OCI-LY7 (cell line): ENCODE data around the gene PRR14L. TPM values are rescaled to one million over a fixed set of nuclear protein-coding genes. Genes with fewer than 3 reads are reported as not detected.

Source experiments
- BruUV-seq: library from RNA; stranded (reverse); fragments of 400-500 nt; replicated peaks from 2 replicates; lab custom pipeline; 2021; lab: Mats Ljungman, UMichigan
- CTCF ChIA-PET: fragments of 300-600 bp; sonication (Branson Sonifier 250); formaldehyde crosslinking; loops from one replicate; lab custom pipeline; 2022; ENCODE audit warnings: antibody characterized with exemption; ENCODE audit not compliant: unreplicated experiment; lab: Charles Lee
- POLR2A ChIA-PET: fragments of 300-600 bp; sonication (Branson Sonifier 250); formaldehyde crosslinking; loops from one replicate; lab custom pipeline; 2022; ENCODE audit warnings: antibody characterized with exemption; lab: Charles Lee
- DNase-seq: peaks from one replicate; pipeline ENCODE4 v3.0.0-alpha.2; 2015; ENCODE audit warnings: low spot score
- H2AFZ ChIP-seq: fragments of 200-600 bp; sonication (generic), shearing (Covaris generic); 2 replicates; pipeline ENCODE4 v1.6.1; 2014; ENCODE audit warnings: mild to moderate bottlenecking, antibody characterized with exemption, low read length, moderate library complexity
- H3K27ac ChIP-seq: fragments of 200-600 bp; sonication (generic); 2 replicates; pipeline ENCODE4 v1.5.1; 2014; ENCODE audit warnings: mixed run types, low read depth, mild to moderate bottlenecking, moderate library complexity, low read length, inconsistent platforms; ENCODE audit not compliant: poor library complexity, severe bottlenecking
- H3K36me3 ChIP-seq: fragments of 200-600 bp; sonication (generic); 2 replicates; pipeline ENCODE4 v1.6.1; 2014; ENCODE audit warnings: mild to moderate bottlenecking, antibody characterized with exemption, low read length, moderate library complexity, mixed read lengths; ENCODE audit not compliant: insufficient read depth
- H3K4me1 ChIP-seq: fragments of 200-600 bp; sonication (generic); 2 replicates; pipeline ENCODE4 v1.5.1; 2014; ENCODE audit warnings: mild to moderate bottlenecking, low read length; ENCODE audit not compliant: insufficient read depth, poor library complexity, severe bottlenecking
- H3K4me2 ChIP-seq: fragments of 200-600 bp; sonication (generic); 2 replicates; pipeline ENCODE4 v1.6.1; 2014; ENCODE audit warnings: mild to moderate bottlenecking, low read length
- H3K4me3 ChIP-seq: fragments of 200-600 bp; sonication (generic); 2 replicates; pipeline ENCODE4 v1.5.1; 2014; ENCODE audit warnings: mild to moderate bottlenecking, low read depth, low read length; ENCODE audit not compliant: poor library complexity, severe bottlenecking
- H3K79me2 ChIP-seq: fragments of 200-600 bp; sonication (generic); 2 replicates; pipeline ENCODE4 v1.6.1; 2016; ENCODE audit warnings: low read depth, mild to moderate bottlenecking, low read length, moderate library complexity, mixed read lengths; ENCODE audit not compliant: insufficient read depth
- H3K9me2 ChIP-seq: fragments of 200-600 bp; sonication (generic); 2 replicates; pipeline ENCODE4 v1.6.1; 2016; ENCODE audit warnings: mild to moderate bottlenecking, low read length, mixed read lengths; ENCODE audit not compliant: insufficient read depth
- H3K9me3 ChIP-seq: fragments of 200-600 bp; sonication (generic); 2 replicates; pipeline ENCODE4 v1.6.1; 2014; ENCODE audit warnings: mild to moderate bottlenecking, mixed run types, low read length, mixed read lengths
- H4K20me1 ChIP-seq: fragments of 200-600 bp; sonication (generic); 2 replicates; pipeline ENCODE4 v1.6.1; 2014; ENCODE audit warnings: mild to moderate bottlenecking, antibody characterized with exemption, low read length, moderate library complexity, mixed read lengths; ENCODE audit not compliant: insufficient read depth
- CTCF ChIP-seq: fragments of 200-600 bp; sonication (generic); conservative IDR thresholded peaks from 2 replicates; pipeline ENCODE4 v1.5.1; 2014; ENCODE audit warnings: mild to moderate bottlenecking, antibody characterized with exemption, low read length, moderate library complexity, mixed read lengths
- EZH2phosphoT487 ChIP-seq: fragments of 200-600 bp; sonication (generic); IDR thresholded peaks from 2 replicates; pipeline ENCODE4 v1.6.1; 2018; ENCODE audit warnings: low read depth, borderline replicate concordance, mild to moderate bottlenecking, mixed run types, antibody characterized with exemption, low read length, moderate library complexity, mixed read lengths
- intact Hi-C: fragments of 100-400 bp; cut with micrococcal nuclease; formaldehyde crosslinking; loops from one replicate; pipeline ENCODE4 v1.10.0; 2022; ENCODE audit not compliant: unreplicated experiment
- total RNA-seq, 2 experiments: library from RNA; depleted of rRNA in 1 of 2; stranded (reverse); fragments of >200 nt in 1 of 2; shearing (Covaris generic) in 1 of 2; gene quantifications; 2 replicates each; pipeline ENCODE4 v1.2.3, GENCODE V29; 2014 to 2022

Gene PRR14L
- total RNA-seq, 2 experiments from 2014 or later, result 21.9 to 51.1 TPM

- no TSS peak for BruUV-seq
- POLR2A ChIA-PET, result no interaction called here
- no peak for DNase-seq
- no peak for TF ChIP-seq CTCF
- TF ChIP-seq EZH2phosphoT487, result no peak
- CTCF ChIA-PET, result no interaction called here
- intact Hi-C loops, result no loop called here
- H3K9me3 ChIP-seq, result no peaks in the 10 kb centered on the region
- no peaks in the 10 kb centered on the region for H4K20me1 ChIP-seq
- H3K27ac ChIP-seq, result peak overlapping the region; percentile 15
- H3K4me1 ChIP-seq, result peaks cover 25% of the 10 kb centered on the region
- H3K4me2 ChIP-seq, result no peak overlapping the region
- no peaks in the 10 kb centered on the region for H3K9me2 ChIP-seq
- H3K36me3 ChIP-seq, result peaks cover 45% of the 10 kb centered on the region
- no peak overlapping the region for H2AFZ ChIP-seq
- peaks cover 23% of the 10 kb centered on the region; the same call in 1 of the 2 replicates for H3K79me2 ChIP-seq
- no peak overlapping the region for H3K4me3 ChIP-seq
These were observed 7.3 kb upstream of the PRR14L start for GRCh38 chr22:31757265-31757664.

- Histone ChIP-seq H4K20me1 (no peaks in the 10 kb centered on the region), H3K79me2 (peaks cover 23% of the 10 kb centered on the region; the same call in 1 of the 2 replicates), H3K4me1 (peaks cover 40% of the 10 kb centered on the region), H3K9me2 (no peaks in the 10 kb centered on the region), H3K27ac (peak overlapping the region; percentile 54), H3K36me3 (peaks cover 24% of the 10 kb centered on the region), H3K4me2 (peak overlapping the region; percentile 99), H3K9me3 (no peaks in the 10 kb centered on the region), H3K4me3 (peak overlapping the region; percentile 85), H2AFZ (peak overlapping the region; percentile 69; the same call in 1 of the 2 replicates)
- TF ChIP-seq CTCF (no peak), EZH2phosphoT487 (no peak)
- POLR2A ChIA-PET, result interaction anchor here (0.5 to 0.8 kb wide), 3 partner anchors 38 to 188 kb away, joined by 3 read pairs; no protein-coding TSS in a partner anchor
- intact Hi-C loops, result loop anchor here (2.0 to 5.0 kb wide), 5 partner anchors 37 to 722 kb away; partner anchors contain the start of gene YWHAH
- CTCF ChIA-PET, result interaction anchor here (0.7 kb wide), 1 partner anchor 198 kb away, joined by 3 read pairs; no protein-coding TSS in a partner anchor
- no peak for DNase-seq
- no TSS peak for BruUV-seq
These were observed 4.9 kb upstream of the PRR14L start for GRCh38 chr22:31754813-31755212.
